Cardiac septum (tissue), 1 donor: ENCODE measurements around the gene SLC50A1. TPM values are rescaled to one million over a fixed set of nuclear protein-coding genes. Genes with fewer than 3 reads are reported as not detected.
"Not testable (repeated sequence)": the region's sequence is repeated elsewhere in the genome, so short reads cannot be mapped to it uniquely, and the experiment has no call there.

ENCODE experiments used
- DNase-seq: peaks from one replicate; pipeline ENCODE4 v3.0.0-alpha.2; 2020; ENCODE audit warnings: low spot score
- intact Hi-C: fragments of 100-400 bp; cut with DNase I; formaldehyde crosslinking; loops from one replicate; pipeline ENCODE4 v1.14.0; 2022
- total RNA-seq: library from RNA; stranded (reverse); fragmentation: NEBNext Ultra II Directional; extraction: Animal tissue kit (Norgen Biotek cat#: 25700); gene quantifications from one replicate; pipeline ENCODE4 v1.2.1, GENCODE V29; 2021
- donor health status: DM: no; HTN: no; CAD: no.

The SLC50A1 gene
- total RNA-seq, 1 donor from 2014 or later = 11.2 TPM

GRCh38 chr1:155167166-155168104 lies 31.8 kb downstream of the SLC50A1 start:
- peak; percentile 95 for DNase-seq
- intact Hi-C loops = loop anchor here (1.0 to 2.0 kb wide), 3 partner anchors 39 to 76 kb away; no protein-coding TSS in a partner anchor

GRCh38 chr1:155168105-155168445 lies 32.4 kb downstream of the SLC50A1 start:
- intact Hi-C loops = loop anchor here (1.0 kb wide), 1 partner anchor 77 kb away; no protein-coding TSS in a partner anchor
- DNase-seq = not testable (repeated sequence)

GRCh38 chr1:155168456-155169210 lies 33.0 kb downstream of the SLC50A1 start:
- intact Hi-C loops = loop anchor here (1.0 kb wide), 1 partner anchor 77 kb away; no protein-coding TSS in a partner anchor

GRCh38 chr1:155169541-155169940 lies 33.9 kb downstream of the SLC50A1 start:
- intact Hi-C loops = no loop called here
- no peak for DNase-seq

More at GRCh38 chr1:155168456-155169210, 33.0 kb downstream of the SLC50A1 start:
- no peak for DNase-seq

GRCh38 chr1:155170101-155170785 lies 34.6 kb downstream of the SLC50A1 start:
- intact Hi-C loops = no loop called here
- DNase-seq = no peak

- intact Hi-C loops = no loop called here
- no peak for DNase-seq
Observed at GRCh38 chr1:155170806-155171205, 35.2 kb downstream of the SLC50A1 start.

GRCh38 chr1:155171836-155172731 lies 36.4 kb downstream of the SLC50A1 start:
- intact Hi-C loops = no loop called here
- DNase-seq = no peak

- intact Hi-C loops = no loop called here
- DNase-seq = peak; percentile 98
Observed at GRCh38 chr1:155172732-155173477, 37.3 kb downstream of the SLC50A1 start, which contains the start of gene KRTCAP2. TSS of gene KRTCAP2 (minus strand) at chr1:155173304. CDS start at chr1:155173224, 80 bp downstream.

GRCh38 chr1:155173478-155174323 lies 38.0 kb downstream of the SLC50A1 start, which contains the start of gene TRIM46:
TSS of gene TRIM46 (plus strand) at chr1:155173849. CDS start at chr1:155173967, 118 bp downstream.
- peak; percentile 74 for DNase-seq
- intact Hi-C loops = no loop called here

GRCh38 chr1:155174324-155175280 lies 39.0 kb downstream of the SLC50A1 start:
- DNase-seq = peak; percentile 75
- intact Hi-C loops = loop anchor here (5.0 kb wide), 1 partner anchor 53 kb away; no protein-coding TSS in a partner anchor

- intact Hi-C loops = loop anchor here (5.0 kb wide), 1 partner anchor 52 kb away; no protein-coding TSS in a partner anchor
- peak; percentile 68 for DNase-seq
Observed at GRCh38 chr1:155175281-155175926, 39.8 kb downstream of the SLC50A1 start.

- DNase-seq = peak; percentile 55
- intact Hi-C loops = loop anchor here (1.0 to 5.0 kb wide), 2 partner anchors 17 to 51 kb away; no protein-coding TSS in a partner anchor
Observed at GRCh38 chr1:155175927-155176371, 40.3 kb downstream of the SLC50A1 start.

GRCh38 chr1:155176544-155177071 lies 41.0 kb downstream of the SLC50A1 start:
- intact Hi-C loops = loop anchor here (1.0 to 5.0 kb wide), 2 partner anchors 17 to 51 kb away; no protein-coding TSS in a partner anchor
- peak; percentile 89 for DNase-seq

GRCh38 chr1:155177192-155177917 lies 41.7 kb downstream of the SLC50A1 start:
- DNase-seq = no peak
- intact Hi-C loops = loop anchor here (5.0 kb wide), 1 partner anchor 50 kb away; no protein-coding TSS in a partner anchor
